Ectodermal cell (in vitro differentiated cells): Measurements from ENCODE around the gene ITGB3BP.

ENCODE experiments used
- H3K27ac ChIP-seq: 2 replicates; pipeline ENCODE4 v1.7.0; 2013; ENCODE audit warnings: mild to moderate bottlenecking, low read depth, low read length; ENCODE audit not compliant: insufficient read depth, poor library complexity, severe bottlenecking
- H3K27me3 ChIP-seq: 2 replicates; pipeline ENCODE4 v1.7.0; 2013; ENCODE audit warnings: mild to moderate bottlenecking, low read length; ENCODE audit not compliant: insufficient read depth, control insufficient read depth, poor library complexity, severe bottlenecking
- H3K36me3 ChIP-seq: one replicate; pipeline ENCODE4 v1.7.0; 2013; ENCODE audit warnings: low read length; ENCODE audit not compliant: control insufficient read depth, insufficient read depth
- H3K4me1 ChIP-seq: one replicate; pipeline ENCODE4 v1.7.0; 2013; ENCODE audit warnings: low read length; ENCODE audit not compliant: control insufficient read depth, insufficient read depth
- H3K4me3 ChIP-seq: 2 replicates; pipeline ENCODE4 v1.7.0; 2013; ENCODE audit warnings: low read depth, low read length, control low read depth; ENCODE audit not compliant: insufficient read depth
- H3K9me3 ChIP-seq: 2 replicates; pipeline ENCODE4 v1.7.0; 2013; ENCODE audit warnings: mild to moderate bottlenecking, low read length, moderate library complexity; ENCODE audit not compliant: control insufficient read depth
- WGBS, 2 experiments: methylation state at CpG; one replicate each; pipeline ENCODE4 v1.1.7; 2013; ENCODE audit warnings: missing lambda C conversion rate in 2 of 2; 5-methylcytosine and 5-hydroxymethylcytosine counted together

ITGB3BP gene

GRCh38 chr1:63403386-63403785 lies 119.6 kb downstream of the ITGB3BP start:
- WGBS, 2 experiments = 56 to 100% methylated on average over 2 to 3 of the region's 3 CpGs
- no peaks in the 10 kb centered on the region for H3K9me3 ChIP-seq
- H3K4me3 ChIP-seq = no peak overlapping the region
- H3K27me3 ChIP-seq = no peaks in the 10 kb centered on the region
- H3K36me3 ChIP-seq = no peaks in the 10 kb centered on the region
- no peak overlapping the region for H3K27ac ChIP-seq
- no peaks in the 10 kb centered on the region for H3K4me1 ChIP-seq

GRCh38 chr1:63401945-63402344 lies 121.1 kb downstream of the ITGB3BP start:
- Histone ChIP-seq H3K27ac (no peak overlapping the region), H3K36me3 (no peaks in the 10 kb centered on the region), H3K9me3 (no peaks in the 10 kb centered on the region), H3K4me3 (no peak overlapping the region), H3K4me1 (no peaks in the 10 kb centered on the region), H3K27me3 (no peaks in the 10 kb centered on the region)
- WGBS, 2 experiments = 61 to 73% methylated on average over 3 to 4 of the region's 4 CpGs
